ENCODE data around the gene KIF2A.

Gene KIF2A

DNA sequence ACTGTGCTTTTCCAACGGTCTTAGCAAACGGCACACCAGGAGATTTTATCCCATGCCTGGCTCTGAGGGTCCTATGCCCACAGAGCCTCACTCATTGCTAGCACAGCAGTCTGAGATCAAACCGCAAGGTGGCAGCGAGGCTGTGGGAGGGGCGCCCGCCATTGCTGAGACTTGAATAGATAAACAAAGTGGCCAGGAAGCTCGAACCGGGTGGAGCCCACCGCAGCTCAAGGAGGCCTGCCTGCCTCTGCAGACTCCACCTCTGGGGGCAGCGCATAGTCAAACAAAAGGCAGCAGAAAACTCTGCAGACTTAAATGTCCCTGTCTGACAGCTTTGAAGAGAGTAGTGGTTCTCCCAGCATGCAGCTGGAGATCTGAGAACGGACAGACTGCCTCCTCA, 14.2 kb upstream of the KIF2A start:
- peak; percentile 70 for DNase-seq (ENCODE audit: low read depth)

DNA sequence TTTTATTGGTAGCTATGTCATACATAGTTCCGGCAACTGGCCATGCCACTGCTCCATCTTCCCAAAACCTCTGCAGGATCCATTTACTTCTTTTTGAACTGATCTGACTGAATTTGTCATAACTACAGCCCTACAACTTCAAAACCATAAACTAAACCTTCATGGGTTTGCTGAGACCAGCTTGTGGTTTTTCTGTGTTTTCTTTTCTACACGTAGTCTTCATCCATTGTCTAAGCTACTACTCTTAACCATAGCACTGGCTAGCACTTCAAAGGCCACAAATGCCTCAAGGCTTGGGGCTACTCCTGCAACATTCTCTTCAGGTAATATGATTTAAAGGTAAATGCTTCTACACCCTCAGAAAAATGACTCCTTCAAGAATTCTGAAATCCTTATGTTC, 9.0 kb upstream of the KIF2A start:
- no peak for DNase-seq (ENCODE audit: low read depth)

DNA sequence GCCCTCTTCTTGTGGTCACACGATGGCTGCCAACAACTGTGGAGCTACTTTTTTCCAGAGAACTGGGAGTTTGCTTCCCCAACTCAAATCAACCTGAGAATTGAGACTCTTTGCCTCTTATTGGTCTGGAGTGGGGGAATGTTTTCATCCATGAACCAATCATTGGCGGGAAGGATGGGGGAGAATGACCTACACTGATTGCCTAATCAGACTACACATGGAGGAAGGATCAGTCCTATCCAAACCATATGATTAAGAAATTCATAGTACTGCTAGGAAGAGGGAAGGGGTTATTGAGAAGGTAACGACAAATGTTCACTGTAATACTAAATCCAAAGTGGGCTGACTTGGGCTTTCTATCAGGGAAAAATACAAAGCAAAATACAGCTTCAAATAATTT, 7.9 kb upstream of the KIF2A start:
- DNase-seq (ENCODE audit: low read depth) = no peak

DNA sequence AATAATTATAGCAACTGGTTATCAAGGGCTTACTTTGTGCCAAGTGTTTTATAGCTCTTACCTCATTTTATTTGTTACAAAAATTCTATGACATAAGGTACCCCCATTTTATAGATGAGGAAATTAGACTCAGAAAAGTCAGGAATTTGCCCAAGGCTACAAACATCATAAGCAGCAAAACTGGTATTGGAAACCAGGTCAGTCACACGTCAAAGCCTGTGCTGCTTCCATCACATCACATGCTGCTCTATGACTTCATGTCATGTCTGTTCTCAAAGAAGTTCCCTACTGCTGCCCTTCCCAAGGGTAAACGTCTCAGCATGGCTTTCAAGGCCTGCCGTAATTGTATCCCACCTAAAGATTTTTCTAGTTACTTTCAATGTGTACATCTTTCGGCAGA, 6.9 kb upstream of the KIF2A start:
- DNase-seq (ENCODE audit: low read depth) = no peak

DNA sequence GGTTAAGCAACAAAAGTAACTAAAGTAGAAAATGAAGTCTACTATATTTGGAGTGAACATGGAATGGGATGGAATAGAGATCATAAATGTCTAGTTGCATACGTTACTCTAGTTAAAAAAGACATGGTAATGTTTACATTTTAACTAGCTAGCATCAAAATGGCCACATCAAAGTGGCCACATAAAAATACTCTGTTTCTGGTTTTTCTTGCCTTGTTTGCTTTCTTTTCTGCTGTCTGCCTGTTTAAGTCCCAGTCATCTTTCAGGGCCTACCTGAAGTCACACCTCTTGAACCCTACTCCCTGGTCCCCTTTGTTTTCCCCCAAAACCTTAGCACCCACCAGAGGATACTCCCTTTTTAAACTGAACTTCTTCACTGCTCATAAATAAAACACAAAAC, 6.4 kb upstream of the KIF2A start:
- peak; percentile 21 for DNase-seq (ENCODE audit: low read depth)

DNA sequence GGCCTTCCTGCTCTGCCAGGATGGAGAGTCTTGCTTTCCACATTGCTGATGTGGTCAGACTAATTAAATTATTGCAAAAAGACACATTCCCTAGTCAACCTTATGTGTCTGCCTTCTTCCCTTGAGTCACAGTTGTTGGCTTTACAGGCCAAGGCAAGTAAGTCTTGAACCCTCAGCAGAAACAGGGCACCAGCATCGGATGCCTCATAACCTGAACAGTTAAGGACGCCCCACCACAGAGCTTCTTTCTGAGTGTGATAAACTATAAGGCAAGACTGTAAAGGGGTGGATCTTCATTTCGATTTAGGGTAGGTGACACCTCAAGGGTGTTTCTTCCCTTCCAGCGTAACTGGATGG, 670 bp upstream of the KIF2A start:
- DNase-seq (ENCODE audit: low read depth) = no peak

DNA sequence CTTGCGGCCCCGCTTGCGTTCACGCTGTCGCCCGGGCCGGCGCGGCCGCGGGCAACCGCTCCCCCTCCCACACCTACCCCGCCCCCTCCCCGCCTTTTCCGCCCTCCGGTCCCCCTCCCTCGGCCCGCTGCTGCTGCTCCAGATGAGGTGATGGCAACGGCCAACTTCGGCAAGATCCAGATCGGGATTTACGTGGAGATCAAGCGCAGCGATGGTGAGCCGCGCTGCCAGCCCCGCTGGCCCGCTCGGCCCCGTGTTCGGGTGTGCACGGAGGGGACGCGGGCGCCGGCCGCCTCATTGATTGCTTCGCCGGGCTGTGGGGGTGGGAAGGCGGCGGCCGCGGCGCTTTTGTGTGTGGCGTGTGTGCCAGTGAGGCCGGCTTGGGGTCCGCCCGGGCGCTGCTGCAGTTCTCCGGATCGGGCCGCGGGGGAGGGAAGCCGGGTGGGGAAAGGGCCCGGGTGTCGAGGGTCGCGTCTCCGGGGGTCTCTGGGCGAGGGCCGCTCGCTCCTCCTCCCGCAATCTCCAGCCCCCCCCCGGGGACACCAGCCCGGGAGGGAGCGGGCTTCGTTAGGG, 403 bp downstream of the KIF2A start:
- DNase-seq (ENCODE audit: low read depth) = no peak

DNA sequence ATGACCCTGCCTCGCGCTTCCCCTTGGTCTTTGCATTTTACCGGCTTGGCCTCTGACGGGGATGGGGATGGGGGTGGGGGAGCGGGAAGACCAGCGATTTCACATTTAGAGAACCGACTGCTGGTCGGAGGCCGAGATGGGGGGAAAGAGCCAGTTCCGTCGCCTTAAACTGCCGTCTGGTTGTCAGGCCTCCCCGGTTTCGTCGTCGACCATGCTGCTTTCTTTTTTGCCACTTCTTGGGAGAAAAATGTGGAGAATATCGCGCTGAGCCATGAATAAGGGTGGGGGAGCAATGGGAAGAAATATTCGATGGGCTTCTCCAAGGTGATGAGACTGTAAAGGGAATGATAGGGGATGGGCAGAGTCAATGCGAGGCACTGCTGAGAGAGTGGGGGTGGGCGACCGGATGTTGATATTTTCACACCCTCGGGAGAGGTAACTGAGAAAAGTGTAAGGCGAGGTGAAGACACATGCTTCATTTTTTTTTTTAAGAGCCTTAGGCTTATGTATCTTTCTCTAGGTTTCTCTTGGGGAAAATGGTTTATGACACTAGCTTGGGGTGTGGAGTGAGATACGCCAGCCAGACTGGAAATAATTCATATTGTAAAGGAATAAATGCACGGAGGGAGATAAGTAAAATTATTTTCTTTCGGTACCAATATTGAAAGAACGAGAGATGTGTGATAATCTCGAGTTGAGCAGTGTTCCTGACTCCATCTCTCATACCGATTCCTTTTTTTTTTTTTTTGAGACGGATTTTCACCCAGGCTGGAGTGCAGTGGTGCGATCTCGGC, 1.1 kb downstream of the KIF2A start:
- peak; percentile 37 for DNase-seq (ENCODE audit: low read depth)

DNA sequence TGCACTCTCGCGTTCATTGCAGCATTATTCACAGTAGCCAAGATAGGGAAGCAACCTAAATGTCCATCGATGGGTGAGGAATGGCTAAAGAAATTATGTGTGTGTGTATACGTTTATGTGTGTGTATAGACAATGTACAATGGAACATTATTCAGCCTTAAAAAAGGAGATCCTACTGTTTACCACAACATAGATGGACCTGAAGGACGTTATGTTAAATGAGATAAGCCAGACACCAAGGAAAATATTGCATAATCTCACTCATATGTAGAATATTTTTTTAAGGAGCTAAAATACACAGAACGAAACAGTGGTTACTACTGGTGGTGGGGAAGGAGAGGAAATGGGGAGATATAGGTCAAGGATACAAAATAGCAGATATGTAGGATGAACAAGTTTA, 2.4 kb downstream of the KIF2A start:
- DNase-seq (ENCODE audit: low read depth) = no peak

DNA sequence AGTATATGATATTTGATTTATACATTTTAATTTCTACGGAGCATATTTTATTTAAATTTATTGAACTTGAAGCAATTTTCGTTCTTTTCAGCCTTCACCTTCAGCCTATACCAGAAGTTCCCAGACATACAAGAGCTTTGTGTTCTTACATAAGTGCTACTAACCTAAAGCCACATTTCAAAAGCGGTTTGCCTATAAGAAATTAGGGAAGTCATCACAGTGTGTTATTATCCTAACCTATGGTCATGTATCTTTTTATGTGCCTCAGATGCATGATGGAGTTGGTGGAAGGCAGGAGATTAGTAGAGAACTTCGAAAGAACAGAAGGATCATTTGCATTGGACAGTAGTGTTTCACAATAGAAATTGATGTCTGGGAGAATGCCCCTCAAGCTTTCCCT, 3.1 kb downstream of the KIF2A start:
- DNase-seq (ENCODE audit: low read depth) = no peak

DNA sequence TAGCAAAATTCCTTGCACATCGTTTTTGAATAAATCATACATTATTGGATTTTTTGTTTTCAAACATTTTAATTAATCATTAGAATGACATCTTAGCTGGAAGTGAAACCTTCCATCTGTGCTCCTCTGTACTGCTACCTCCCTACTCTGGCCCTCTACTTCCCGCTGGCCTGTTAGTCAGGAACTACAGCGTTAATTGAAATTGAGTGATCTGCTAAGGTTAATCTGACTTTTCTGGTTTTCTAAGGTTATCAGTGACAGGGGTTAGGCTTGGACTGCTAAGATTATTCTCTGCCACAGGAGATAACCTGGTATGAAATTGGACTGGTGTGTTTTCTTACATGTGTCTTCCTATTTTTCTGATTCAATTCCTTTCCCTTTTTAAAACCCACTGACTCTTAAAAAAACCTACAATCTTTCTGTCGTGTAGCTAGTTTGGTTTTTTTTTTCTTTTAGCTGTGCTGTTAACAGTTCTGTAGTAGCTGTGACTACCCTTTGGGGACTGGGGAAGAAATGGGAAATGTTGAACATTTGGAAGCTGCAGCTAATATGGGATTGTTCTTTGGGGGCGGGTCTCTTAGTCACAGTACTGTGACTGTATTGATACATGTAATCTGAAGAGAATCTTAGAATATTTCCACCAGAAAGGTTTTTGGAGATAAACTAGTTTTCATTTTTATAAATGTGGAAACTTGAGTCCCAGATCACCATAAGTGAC, 4.6 kb downstream of the KIF2A start:
- DNase-seq (ENCODE audit: low read depth) = no peak

DNA sequence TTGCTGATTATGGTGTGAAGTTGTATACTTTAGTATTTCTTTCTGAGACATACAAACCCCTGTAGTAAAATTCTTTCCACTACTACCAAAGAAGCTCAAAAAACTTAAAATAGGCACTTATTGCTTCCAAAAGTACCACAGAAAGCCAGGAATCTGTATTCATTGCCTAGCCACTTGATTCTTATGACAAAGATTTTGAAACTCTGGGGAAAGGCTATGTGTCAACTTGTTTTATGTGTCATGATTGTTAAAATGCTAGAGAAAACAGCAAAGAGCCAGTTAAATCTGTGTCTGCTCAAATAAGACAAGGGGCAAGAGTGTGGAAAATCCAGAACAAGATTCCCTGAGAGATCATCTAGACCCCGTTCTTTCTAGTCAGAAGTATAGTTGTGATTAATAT, 6.0 kb downstream of the KIF2A start:
- DNase-seq (ENCODE audit: low read depth) = no peak

DNA sequence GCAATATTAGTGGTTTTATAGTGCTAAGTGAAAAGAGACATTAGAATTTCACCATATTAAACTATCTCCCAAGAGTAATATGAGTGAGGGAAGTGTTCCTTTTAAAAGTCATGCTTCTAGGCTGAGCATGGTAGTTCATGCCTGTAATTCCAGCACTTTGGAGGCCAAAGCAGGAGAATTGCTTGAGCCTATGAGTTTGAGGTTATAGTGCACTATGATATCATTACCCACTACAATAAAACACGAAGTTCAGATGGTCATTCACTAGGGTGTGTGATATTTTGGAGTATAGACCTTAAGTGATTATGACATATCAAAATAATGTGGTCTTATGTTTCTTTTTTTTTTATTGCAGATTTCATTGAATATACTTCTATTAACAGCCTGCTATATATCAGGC, 6.7 kb downstream of the KIF2A start:
- no peak for DNase-seq (ENCODE audit: low read depth)

DNA sequence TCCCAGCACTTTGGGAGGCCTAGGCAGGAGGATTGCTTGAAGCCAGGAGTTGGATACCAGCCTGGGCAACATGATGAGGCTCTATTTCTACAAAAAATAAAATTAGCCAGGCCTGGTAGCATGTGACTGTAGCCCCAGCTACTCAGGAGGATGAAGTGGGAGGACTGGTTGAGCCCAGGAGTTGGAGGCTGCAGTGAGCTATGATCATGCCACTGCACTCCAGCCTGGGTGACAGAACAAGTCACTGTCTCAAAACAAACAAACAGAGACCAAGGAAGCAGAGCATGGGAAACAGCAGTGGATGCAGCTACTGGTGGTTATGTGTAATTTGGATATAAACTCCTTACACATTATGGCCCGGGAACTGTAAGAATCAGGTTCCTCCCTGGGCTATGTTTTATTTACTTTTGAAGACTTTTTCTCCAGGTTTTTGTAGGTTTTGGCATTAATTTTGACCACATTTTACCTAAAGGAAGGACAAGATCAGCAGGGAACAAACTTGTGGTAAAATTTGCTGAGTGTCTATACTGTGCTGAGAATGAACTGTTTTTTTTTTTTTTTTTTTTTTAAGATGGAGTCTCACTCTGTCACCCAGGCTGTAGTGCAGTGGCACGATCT, 8.3 kb downstream of the KIF2A start:
- DNase-seq (ENCODE audit: low read depth) = no peak

DNA sequence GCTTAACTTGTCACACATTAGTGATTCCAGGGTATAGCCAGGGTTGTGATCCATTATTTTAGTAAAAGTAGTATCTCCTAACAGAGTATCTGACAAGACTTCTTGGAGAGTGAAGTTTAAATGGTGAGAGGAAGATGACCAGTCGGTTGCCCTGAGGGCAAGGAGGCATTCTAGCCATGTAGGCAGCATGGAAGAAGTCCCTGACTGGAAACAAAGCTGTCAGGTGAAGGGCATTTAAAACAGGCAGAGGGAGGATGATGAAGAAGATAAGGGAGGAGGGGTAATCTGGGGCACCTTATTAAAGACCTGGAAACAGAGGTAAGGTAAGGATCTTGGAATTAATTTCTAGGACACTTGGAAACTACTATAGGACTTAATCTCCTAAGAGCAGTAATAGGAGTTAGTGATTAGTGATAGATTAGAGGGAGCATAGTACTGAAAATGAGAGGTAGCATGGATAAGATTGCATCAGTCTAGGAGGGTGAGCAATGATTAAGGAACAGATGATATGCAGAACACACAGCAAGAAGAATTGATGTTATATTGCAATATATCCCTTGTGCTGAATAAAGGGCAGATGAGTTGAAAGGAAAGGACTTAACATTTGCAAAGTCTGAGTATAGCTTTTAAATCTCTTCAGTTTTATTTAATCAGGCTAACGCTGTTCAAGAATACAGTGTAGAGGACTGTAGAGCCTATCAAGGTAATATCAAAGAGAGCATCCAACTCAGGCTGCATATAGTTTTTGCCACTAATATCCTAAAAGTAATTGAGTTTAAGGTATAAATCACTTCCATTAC, 9.6 kb downstream of the KIF2A start:
- DNase-seq (ENCODE audit: low read depth) = no peak

DNA sequence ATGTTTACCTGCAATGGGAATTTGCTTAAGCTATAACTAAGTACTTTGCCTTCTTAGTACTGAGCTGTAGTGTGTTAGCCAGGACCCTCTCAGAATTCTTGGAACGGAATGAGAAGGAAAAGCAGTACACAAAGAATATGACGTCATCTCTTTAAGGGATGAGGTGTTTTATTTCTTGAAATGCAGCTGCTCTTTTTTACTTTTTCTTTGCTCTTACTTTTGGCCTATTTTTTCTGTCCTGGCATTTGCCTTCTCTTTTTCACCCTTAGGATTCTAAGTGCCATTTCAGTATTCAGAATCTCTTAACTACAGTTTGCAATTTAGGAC, 10.1 kb downstream of the KIF2A start:
- DNase-seq (ENCODE audit: low read depth) = no peak

DNA sequence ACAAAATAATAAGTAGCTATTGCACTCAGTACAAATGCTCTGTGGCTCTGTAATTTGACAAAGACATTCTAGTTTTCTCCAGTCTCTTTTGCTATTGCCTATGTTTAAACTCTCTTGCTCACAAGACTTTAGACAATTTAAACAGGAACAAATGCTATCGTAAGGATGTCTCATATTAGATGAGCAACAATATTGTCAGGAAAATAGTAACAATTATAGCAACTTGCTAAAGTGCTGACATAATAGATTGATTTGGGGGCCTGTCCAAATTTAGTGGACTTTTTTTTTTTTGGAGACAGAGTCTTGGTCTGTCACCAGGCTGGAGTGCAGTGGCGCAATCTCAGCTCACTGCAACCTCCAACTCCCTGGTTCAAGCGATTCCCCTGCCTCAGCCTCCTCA, 11.8 kb downstream of the KIF2A start:
- no peak for DNase-seq (ENCODE audit: low read depth)

DNA sequence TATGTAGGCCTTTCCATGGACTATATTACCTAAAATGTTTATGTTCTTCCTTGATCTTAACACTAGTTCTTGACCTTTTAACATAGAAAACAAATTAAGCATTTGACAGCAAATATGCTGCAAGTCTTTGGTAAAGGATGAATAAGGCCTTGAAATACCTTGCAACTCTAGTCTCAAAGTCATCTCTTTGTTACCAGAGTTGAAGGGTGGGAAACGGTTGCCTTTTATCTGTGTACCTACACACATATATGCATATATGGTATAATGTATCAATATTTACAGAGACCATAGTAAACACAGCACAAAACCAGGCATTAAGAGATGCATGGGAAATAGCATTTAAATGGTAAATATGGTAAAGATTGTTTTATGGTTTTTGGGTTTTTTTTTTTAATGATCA, 16.5 kb downstream of the KIF2A start:
- no peak for DNase-seq (ENCODE audit: low read depth)

DNA sequence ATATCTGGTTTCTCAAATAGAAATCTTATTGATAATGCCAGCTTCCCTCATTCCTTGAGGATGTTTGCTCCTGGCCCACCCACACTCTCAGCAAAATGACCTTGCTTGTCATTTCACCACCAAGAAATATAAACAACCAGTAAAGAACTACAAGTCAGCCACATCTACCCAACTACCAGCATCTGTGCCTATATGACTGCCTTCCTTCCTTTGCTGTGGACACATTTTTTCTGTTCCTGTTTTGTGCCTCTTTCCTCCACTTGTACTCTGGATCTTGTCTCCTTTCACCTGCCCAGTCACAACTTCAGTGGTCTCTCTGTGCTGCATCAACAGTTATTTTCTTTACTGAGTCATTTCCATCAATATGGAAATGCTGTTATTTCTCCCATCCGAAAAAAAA, 20.3 kb downstream of the KIF2A start:
- no peak for DNase-seq (ENCODE audit: low read depth)

DNA sequence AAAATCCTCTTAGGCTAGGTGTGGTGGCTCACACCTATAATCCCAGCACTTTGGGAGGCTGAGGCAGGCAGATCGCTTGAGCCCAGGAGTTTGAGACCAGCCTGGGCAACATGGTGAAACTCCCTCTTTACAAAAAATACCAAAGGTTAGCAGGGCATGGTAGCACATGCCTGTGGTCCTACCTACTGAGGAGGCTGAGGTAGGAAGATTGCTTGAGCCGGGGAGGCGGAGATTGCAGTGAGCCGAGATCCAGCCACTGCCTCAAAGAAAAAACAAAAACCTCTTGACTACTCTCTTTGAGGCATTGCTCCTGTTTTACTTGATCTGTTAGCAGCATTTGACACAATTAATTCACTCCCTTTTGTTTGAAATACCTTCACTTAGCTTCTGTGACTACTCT, 20.7 kb downstream of the KIF2A start:
- DNase-seq (ENCODE audit: low read depth) = no peak

DNA sequence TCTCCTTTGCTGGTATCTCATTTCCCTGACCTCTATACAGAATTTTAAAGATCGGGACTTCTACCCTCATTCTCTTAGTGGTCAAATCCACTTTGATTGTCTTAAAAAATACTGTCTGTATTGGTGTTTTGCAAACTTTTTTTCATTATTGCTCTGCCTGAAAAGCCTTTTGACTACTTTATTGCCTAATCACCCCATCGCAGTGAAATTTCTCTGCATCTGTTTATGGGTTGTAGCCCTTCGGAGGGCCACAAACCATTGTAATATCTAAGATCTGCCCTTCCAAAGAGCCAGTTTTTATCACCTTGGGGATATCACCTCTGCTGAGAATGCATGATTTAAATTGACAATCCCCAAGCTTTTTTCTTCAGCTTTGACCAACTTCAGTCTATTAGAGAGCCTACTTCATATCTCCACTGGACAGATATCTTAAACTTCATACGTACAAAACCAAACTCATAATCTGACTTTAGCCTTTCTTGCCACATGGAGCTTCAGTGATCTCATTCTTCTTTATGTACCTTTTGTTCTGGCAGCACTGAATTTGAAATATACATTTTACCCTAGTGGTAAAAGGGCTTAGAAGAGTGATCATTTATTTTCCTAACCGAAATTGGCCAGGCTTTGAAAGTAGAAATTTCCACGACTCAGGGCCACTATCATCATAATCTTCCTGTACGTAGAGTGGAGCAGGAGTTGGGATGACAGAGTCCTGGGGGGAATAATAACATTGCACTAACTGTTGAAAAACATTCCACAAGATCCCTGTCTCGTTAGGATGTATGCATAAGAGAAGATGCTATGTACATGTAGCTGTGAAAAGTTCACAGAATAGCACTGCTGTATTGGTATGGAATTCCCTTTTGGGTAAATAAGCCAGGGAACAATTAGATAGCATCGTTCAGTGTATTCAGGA, 21.4 kb downstream of the KIF2A start:
- DNase-seq (ENCODE audit: low read depth) = no peak
